SU-DHL-6 (cell line): ENCODE measurements around the gene RHOBTB3.

Experiments
- H2AFZ ChIP-seq: fragments of 200-600 bp; sonication (generic); 2 replicates; pipeline ENCODE4 v1.6.1; 2014; ENCODE audit warnings: low read depth, mild to moderate bottlenecking, moderate library complexity, mixed read lengths, antibody characterized with exemption, low read length; ENCODE audit not compliant: severe bottlenecking
- H3F3A ChIP-seq: fragments of 200-600 bp; shearing (Covaris generic); 2 replicates; pipeline ENCODE4 v1.6.0; 2016; ENCODE audit warnings: antibody characterized with exemption, mild to moderate bottlenecking; ENCODE audit not compliant: insufficient read depth
- H3K27ac ChIP-seq: fragments of 200-600 bp; sonication (generic); 2 replicates; pipeline ENCODE4 v1.5.1; 2016; ENCODE audit warnings: low read depth, mild to moderate bottlenecking, low read length, moderate library complexity, mixed read lengths
- H3K27me3 ChIP-seq: fragments of 200-600 bp; sonication (generic), shearing (Covaris generic); 2 replicates; pipeline ENCODE4 v1.6.0; 2014; ENCODE audit warnings: mild to moderate bottlenecking, low read length
- H3K36me3 ChIP-seq: fragments of 200-600 bp; sonication (generic); 2 replicates; pipeline ENCODE4 v1.6.1; 2014; ENCODE audit warnings: mild to moderate bottlenecking, low read length, mixed read lengths
- H3K4me2 ChIP-seq: fragments of 300-600, 200-600 bp; shearing (Covaris generic), sonication (generic); 2 replicates; pipeline ENCODE4 v1.6.0; 2014; ENCODE audit warnings: low read length, low read depth, mild to moderate bottlenecking; ENCODE audit not compliant: poor library complexity, severe bottlenecking
- H3K4me3 ChIP-seq: fragments of 200-600 bp; sonication (generic); 2 replicates; pipeline ENCODE4 v1.5.1; 2014; ENCODE audit warnings: antibody characterized with exemption, low read length, mild to moderate bottlenecking, mixed read lengths; ENCODE audit not compliant: insufficient read depth, poor library complexity, severe bottlenecking
- H3K79me2 ChIP-seq: fragments of 200-600 bp; sonication (generic); 2 replicates; pipeline ENCODE4 v1.6.1; 2014; ENCODE audit warnings: mild to moderate bottlenecking, low read length, moderate library complexity; ENCODE audit not compliant: insufficient read depth
- H3K9ac ChIP-seq: fragments of 200-600 bp; sonication (generic); 2 replicates; pipeline ENCODE4 v1.7.0; 2014; ENCODE audit warnings: mild to moderate bottlenecking, low read length
- H3K9me2 ChIP-seq: fragments of 200-600 bp; sonication (generic); replicated peaks from 2 replicates; pipeline ENCODE4 v1.6.1; 2014; ENCODE audit warnings: low read length; ENCODE audit not compliant: insufficient read depth
- H3K9me3 ChIP-seq: fragments of 200-600 bp; sonication (generic); 2 replicates; pipeline ENCODE4 v1.6.1; 2014; ENCODE audit warnings: low read length, mixed read lengths; ENCODE audit not compliant: insufficient read depth
- H4K20me1 ChIP-seq: fragments of 200-600 bp; sonication (generic); 2 replicates; pipeline ENCODE4 v1.6.1; 2014; ENCODE audit warnings: low read depth, mild to moderate bottlenecking, antibody characterized with exemption, low read length, moderate library complexity, mixed read lengths
- EZH2phosphoT487 ChIP-seq: fragments of 200-600 bp; sonication (generic), shearing (Covaris generic); conservative IDR thresholded peaks from 2 replicates; pipeline ENCODE4 v1.6.1; 2018; ENCODE audit warnings: mild to moderate bottlenecking, antibody characterized with exemption, low read length, moderate library complexity, mixed read lengths
- TF ChIP-seq, protein P1 (sequence below): fragments of 200-600 bp; sonication (generic); IDR thresholded peaks from one replicate; pipeline ENCODE4 v1.5.1; 2017; ENCODE audit warnings: antibody characterized with exemption, mild to moderate bottlenecking, low read length, moderate library complexity; ENCODE audit not compliant: insufficient read depth, poor library complexity, severe bottlenecking

RHOBTB3 gene

DNA sequence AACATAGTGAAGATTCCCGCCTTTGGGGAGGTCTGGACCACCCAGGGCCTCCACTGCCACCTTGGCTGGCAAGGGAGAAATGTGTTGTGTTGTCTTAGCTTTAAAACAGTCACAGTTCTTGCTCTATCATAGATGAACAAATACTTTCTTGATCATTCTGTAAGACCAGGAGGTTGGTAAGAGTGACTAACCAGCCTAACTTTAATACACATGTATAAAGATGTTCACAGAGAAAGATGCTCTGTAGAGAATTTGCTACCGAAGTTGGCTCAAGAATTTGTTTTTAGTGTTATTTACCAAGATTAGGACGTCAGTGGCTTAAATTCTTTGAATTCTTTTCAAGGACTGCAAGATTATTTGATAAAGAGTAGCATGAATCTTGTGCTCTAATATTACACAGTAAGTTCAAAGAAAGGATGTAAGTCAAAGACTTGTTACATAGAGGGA, 63.0 kb downstream of the RHOBTB3 start:
- H2AFZ ChIP-seq = no peak overlapping the region
- no peak overlapping the region for H3K9ac ChIP-seq
- no peaks in the 10 kb centered on the region for H3K36me3 ChIP-seq
- H3K79me2 ChIP-seq = no peaks in the 10 kb centered on the region
- no peaks in the 10 kb centered on the region for H3K27me3 ChIP-seq
- H4K20me1 ChIP-seq = no peaks in the 10 kb centered on the region
- H3K27ac ChIP-seq = no peak overlapping the region
- TF ChIP-seq, protein P1, sequence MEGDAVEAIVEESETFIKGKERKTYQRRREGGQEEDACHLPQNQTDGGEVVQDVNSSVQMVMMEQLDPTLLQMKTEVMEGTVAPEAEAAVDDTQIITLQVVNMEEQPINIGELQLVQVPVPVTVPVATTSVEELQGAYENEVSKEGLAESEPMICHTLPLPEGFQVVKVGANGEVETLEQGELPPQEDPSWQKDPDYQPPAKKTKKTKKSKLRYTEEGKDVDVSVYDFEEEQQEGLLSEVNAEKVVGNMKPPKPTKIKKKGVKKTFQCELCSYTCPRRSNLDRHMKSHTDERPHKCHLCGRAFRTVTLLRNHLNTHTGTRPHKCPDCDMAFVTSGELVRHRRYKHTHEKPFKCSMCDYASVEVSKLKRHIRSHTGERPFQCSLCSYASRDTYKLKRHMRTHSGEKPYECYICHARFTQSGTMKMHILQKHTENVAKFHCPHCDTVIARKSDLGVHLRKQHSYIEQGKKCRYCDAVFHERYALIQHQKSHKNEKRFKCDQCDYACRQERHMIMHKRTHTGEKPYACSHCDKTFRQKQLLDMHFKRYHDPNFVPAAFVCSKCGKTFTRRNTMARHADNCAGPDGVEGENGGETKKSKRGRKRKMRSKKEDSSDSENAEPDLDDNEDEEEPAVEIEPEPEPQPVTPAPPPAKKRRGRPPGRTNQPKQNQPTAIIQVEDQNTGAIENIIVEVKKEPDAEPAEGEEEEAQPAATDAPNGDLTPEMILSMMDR = no peak
- TF ChIP-seq EZH2phosphoT487 = no peak
- H3K4me3 ChIP-seq = no peak overlapping the region
- no peaks in the 10 kb centered on the region for H3K9me3 ChIP-seq
- no peak overlapping the region for H3K4me2 ChIP-seq
- H3F3A ChIP-seq = no peaks in the 10 kb centered on the region
- H3K9me2 ChIP-seq = no peaks in the 10 kb centered on the region

DNA sequence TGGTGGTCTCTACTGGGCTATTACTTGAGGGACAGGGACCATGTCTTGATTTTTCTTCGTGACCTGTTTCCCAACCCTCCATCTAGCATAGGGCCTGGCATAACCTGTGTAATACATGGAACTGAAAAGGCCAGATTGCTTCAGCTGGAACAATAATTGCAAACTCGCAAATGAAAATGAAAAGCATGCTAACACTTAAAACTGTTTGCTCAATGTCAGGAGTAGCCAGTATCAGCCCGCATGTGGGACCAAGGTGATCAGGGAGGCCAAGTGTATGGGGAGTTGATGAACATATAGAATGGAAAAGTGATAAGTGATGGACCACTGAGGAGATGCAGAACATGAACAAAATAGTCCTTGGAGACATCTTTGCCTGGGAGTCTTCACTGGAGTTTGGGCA, 66.2 kb downstream of the RHOBTB3 start:
- Histone ChIP-seq H3K9ac (no peak overlapping the region), H3K9me3 (no peaks in the 10 kb centered on the region), H3K79me2 (no peaks in the 10 kb centered on the region), H3K27me3 (no peaks in the 10 kb centered on the region), H3K4me2 (no peak overlapping the region), H3K9me2 (no peaks in the 10 kb centered on the region), H3K36me3 (no peaks in the 10 kb centered on the region), H4K20me1 (no peaks in the 10 kb centered on the region), H3K27ac (no peak overlapping the region), H3K4me3 (no peak overlapping the region), H3F3A (no peaks in the 10 kb centered on the region), H2AFZ (no peak overlapping the region)
- TF ChIP-seq, protein P1 = no peak
- TF ChIP-seq EZH2phosphoT487 = no peak

DNA sequence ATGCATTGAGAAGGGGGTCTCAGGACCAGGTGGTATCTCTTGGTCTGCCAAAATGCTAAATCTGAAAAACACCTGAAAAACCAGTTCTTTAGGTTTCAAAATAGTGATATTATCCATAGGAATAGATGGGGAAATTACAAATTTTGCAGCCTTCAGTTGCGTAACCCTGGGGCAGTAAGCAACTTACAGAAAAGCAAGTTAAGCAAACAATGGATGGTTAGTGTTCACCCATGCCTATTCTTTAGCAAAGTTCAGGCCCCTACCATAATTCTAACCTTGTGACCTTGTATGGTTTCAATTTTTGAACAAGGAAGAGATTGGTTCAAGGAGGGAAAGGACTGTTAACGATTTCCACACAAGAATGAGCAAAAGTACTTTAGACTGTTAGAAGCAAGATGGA, 66.9 kb downstream of the RHOBTB3 start:
- Histone ChIP-seq H3K9me3 (no peaks in the 10 kb centered on the region), H3F3A (no peaks in the 10 kb centered on the region), H3K79me2 (no peaks in the 10 kb centered on the region), H2AFZ (no peak overlapping the region), H3K4me2 (no peak overlapping the region), H3K4me3 (no peak overlapping the region), H4K20me1 (no peaks in the 10 kb centered on the region), H3K27ac (no peak overlapping the region), H3K27me3 (no peaks in the 10 kb centered on the region), H3K9ac (no peak overlapping the region), H3K9me2 (no peaks in the 10 kb centered on the region), H3K36me3 (no peaks in the 10 kb centered on the region)
- no peak for TF ChIP-seq EZH2phosphoT487

DNA sequence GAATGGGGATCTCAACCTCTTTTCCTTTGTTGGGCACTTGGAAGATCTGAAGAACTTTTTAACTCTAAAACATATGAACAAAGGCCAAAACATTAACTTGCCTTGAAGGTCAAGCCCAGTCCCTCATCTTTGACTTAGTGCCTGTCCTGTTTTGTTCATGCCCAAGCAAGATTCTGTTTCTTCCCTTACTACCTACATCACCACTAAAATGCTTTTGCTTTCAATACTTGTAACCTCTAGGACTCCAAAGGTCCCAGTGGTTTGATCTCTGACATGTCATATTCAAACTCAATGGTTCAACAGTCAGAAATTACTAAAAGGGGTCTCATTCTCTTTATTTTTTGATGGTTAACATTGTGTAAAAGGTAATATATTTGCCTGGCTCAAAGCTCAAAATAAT, 67.4 kb downstream of the RHOBTB3 start:
- H3K9me3 ChIP-seq = no peaks in the 10 kb centered on the region
- H3K36me3 ChIP-seq = no peaks in the 10 kb centered on the region
- H3K27me3 ChIP-seq = no peaks in the 10 kb centered on the region
- H3K9me2 ChIP-seq = no peaks in the 10 kb centered on the region
- TF ChIP-seq, protein P1 = no peak
- TF ChIP-seq EZH2phosphoT487 = no peak
- no peak overlapping the region for H3K4me2 ChIP-seq
- no peak overlapping the region for H3K9ac ChIP-seq
- H2AFZ ChIP-seq = no peak overlapping the region
- H3K4me3 ChIP-seq = no peak overlapping the region
- H3K27ac ChIP-seq = no peak overlapping the region
- H3K79me2 ChIP-seq = no peaks in the 10 kb centered on the region
- H4K20me1 ChIP-seq = no peaks in the 10 kb centered on the region
- H3F3A ChIP-seq = no peaks in the 10 kb centered on the region
